Muscle of leg (tissue), 16 donors: ENCODE data around the gene GIMAP8. TPM values are rescaled to one million over a fixed set of nuclear protein-coding genes. Genes with fewer than 3 reads are reported as not detected.
A peak's percentile ranks its signal among the peaks of the same experiment; 100 is the strongest.

Experiments
- DNase-seq: peaks from one replicate; pipeline ENCODE4 v3.0.0; 2013
- H3K27ac ChIP-seq: one replicate; pipeline ENCODE4 v1.5.1; 2013; ENCODE audit warnings: mild to moderate bottlenecking, low read length, control low read depth
- H3K27me3 ChIP-seq: one replicate; pipeline ENCODE4 v1.6.1; 2013; ENCODE audit warnings: low read length; ENCODE audit not compliant: control insufficient read depth, insufficient read depth
- H3K36me3 ChIP-seq: one replicate; pipeline ENCODE4 v1.6.1; 2013; ENCODE audit warnings: low read length; ENCODE audit not compliant: control insufficient read depth, insufficient read depth
- H3K4me1 ChIP-seq: one replicate; pipeline ENCODE4 v1.6.1; 2013; ENCODE audit warnings: low read length; ENCODE audit not compliant: control insufficient read depth, insufficient read depth
- H3K4me3 ChIP-seq: one replicate; pipeline ENCODE4 v1.5.1; 2013; ENCODE audit warnings: low read length, control low read depth
- H3K9me3 ChIP-seq: replicated peaks from 2 replicates; pipeline ENCODE4 v1.6.1; 2013; ENCODE audit warnings: low read depth, low read length; ENCODE audit not compliant: control insufficient read depth
- WGBS: methylation state at CpG from one replicate; pipeline ENCODE4 v1.1.5; 2013; ENCODE audit warnings: missing lambda C conversion rate; ENCODE audit not compliant: insufficient coverage; 5-methylcytosine and 5-hydroxymethylcytosine counted together
- long read RNA-seq, 11 donors: transcript quantifications; one replicate each; lab custom pipeline, GENCODE V29; 2026
- polyA plus RNA-seq, 8 donors: library from polyadenylated mRNA; unstranded; fragments of 120-200 nt; gene quantifications; one replicate each; pipeline versions ENCODE4 v1.2.1 to v1.2.3, GENCODE V29; 2013; ENCODE audit warnings: inconsistent platforms in 1 of 8, low replicate concordance in 1 of 8; ENCODE audit not compliant: insufficient read length in 8 of 8, insufficient read depth in 1 of 8
- total RNA-seq: library from RNA; stranded (reverse); fragments of 120-200 nt; gene quantifications from one replicate; pipeline ENCODE4 v1.2.4, GENCODE V29; 2013

GIMAP8 gene
- total RNA-seq (4.9 TPM), polyA plus RNA-seq (1 to 10 TPM; 6.4 to 7.9 (median 7.1) TPM)
- long read RNA-seq, donor 1, result 0 reads
- long read RNA-seq, donor 2, result 0 reads
- long read RNA-seq, donor 3, full-length matches to known transcripts, result 2 of 7 reads
- long read RNA-seq, donor 3, partial matches to known transcripts, result 5 of 7 reads
- long read RNA-seq, donor 3, other reads (novel, unspliced or antisense), result 0 of 7 reads
- long read RNA-seq, donor 4, full-length matches to known transcripts, result 2 of 2 reads
- long read RNA-seq, donor 4, partial matches to known transcripts, result 0 of 2 reads
- long read RNA-seq, donor 4, other reads (novel, unspliced or antisense), result 0 of 2 reads
- long read RNA-seq, donor 5, full-length matches to known transcripts, result 3 of 3 reads
- long read RNA-seq, donor 5, partial matches to known transcripts, result 0 of 3 reads
- long read RNA-seq, donor 5, other reads (novel, unspliced or antisense), result 0 of 3 reads
- long read RNA-seq, donor 6, full-length matches to known transcripts, result 4 of 4 reads
- long read RNA-seq, donor 6, partial matches to known transcripts, result 0 of 4 reads
- long read RNA-seq, donor 6, other reads (novel, unspliced or antisense), result 0 of 4 reads
- long read RNA-seq, donor 7, result 0 reads
- long read RNA-seq, donor 8, result 0 reads
- long read RNA-seq, donor 9, full-length matches to known transcripts, result 1 of 1 reads
- long read RNA-seq, donor 9, partial matches to known transcripts, result 0 of 1 reads
- long read RNA-seq, donor 9, other reads (novel, unspliced or antisense), result 0 of 1 reads
- long read RNA-seq, donor 10, full-length matches to known transcripts, result 3 of 3 reads
- long read RNA-seq, donor 10, partial matches to known transcripts, result 0 of 3 reads
- long read RNA-seq, donor 10, other reads (novel, unspliced or antisense), result 0 of 3 reads
- long read RNA-seq, donor 11, full-length matches to known transcripts, result 1 of 1 reads
- long read RNA-seq, donor 11, partial matches to known transcripts, result 0 of 1 reads
- long read RNA-seq, donor 11, other reads (novel, unspliced or antisense), result 0 of 1 reads

- H3K4me3 ChIP-seq, result peak within 1 kb of the TSS; percentile 47
- 44% methylated on average over 19 of the region's 22 CpGs for WGBS
- H3K36me3 ChIP-seq, result no peaks in the 10 kb centered on the region
- peaks cover 9% of the 10 kb centered on the region for H3K4me1 ChIP-seq
- H3K27me3 ChIP-seq, result peaks cover 13% of the 10 kb centered on the region
- no peaks in the 10 kb centered on the region for H3K9me3 ChIP-seq
- peak within 1 kb of the TSS; percentile 81 for H3K27ac ChIP-seq
- peak; percentile 72 for DNase-seq
Observed at GRCh38 chr7:150450491-150451001, at the start of gene GIMAP8. GIMAP8 (plus strand) TSS chr7:150450630; CDS start chr7:150466699, 16,069 bp downstream.

GRCh38 chr7:150400788-150401423 lies 49.5 kb upstream of the GIMAP8 start:
- H3K9me3 ChIP-seq, result no peaks in the 10 kb centered on the region
- no peak for DNase-seq
- no peaks in the 10 kb centered on the region for H3K27me3 ChIP-seq
- no peak overlapping the region for H3K27ac ChIP-seq
- 81% methylated on average over 14 of the region's 15 CpGs for WGBS
- H3K4me3 ChIP-seq, result no peak overlapping the region
- peaks cover 23% of the 10 kb centered on the region for H3K4me1 ChIP-seq
- H3K36me3 ChIP-seq, result peaks cover 29% of the 10 kb centered on the region

GRCh38 chr7:150401424-150401790 lies 49.0 kb upstream of the GIMAP8 start:
- H3K4me1 ChIP-seq, result peaks cover 28% of the 10 kb centered on the region
- no peak for DNase-seq
- H3K9me3 ChIP-seq, result no peaks in the 10 kb centered on the region
- H3K27me3 ChIP-seq, result no peaks in the 10 kb centered on the region
- no peak overlapping the region for H3K27ac ChIP-seq
- no peak overlapping the region for H3K4me3 ChIP-seq
- no CpG with 5 or more reads among the region's 1 CpG for WGBS
- peaks cover 27% of the 10 kb centered on the region for H3K36me3 ChIP-seq

GRCh38 chr7:150401861-150402631 lies 48.4 kb upstream of the GIMAP8 start:
- no peak overlapping the region for H3K4me3 ChIP-seq
- no peak for DNase-seq
- peaks cover 31% of the 10 kb centered on the region for H3K4me1 ChIP-seq
- H3K9me3 ChIP-seq, result no peaks in the 10 kb centered on the region
- no peak overlapping the region for H3K27ac ChIP-seq
- WGBS, result 68% methylated on average over 3 of the region's 7 CpGs
- H3K27me3 ChIP-seq, result no peaks in the 10 kb centered on the region
- peaks cover 22% of the 10 kb centered on the region for H3K36me3 ChIP-seq

GRCh38 chr7:150402671-150403321 lies 47.6 kb upstream of the GIMAP8 start:
- no peak for DNase-seq

GRCh38 chr7:150403376-150404171 lies 46.9 kb upstream of the GIMAP8 start:
- DNase-seq, result no peak
- 79% methylated on average over 7 of the region's 13 CpGs for WGBS
- Histone ChIP-seq H3K9me3 (no peaks in the 10 kb centered on the region), H3K27ac (peak overlapping the region; percentile 93), H3K4me1 (peaks cover 31% of the 10 kb centered on the region), H3K36me3 (peaks cover 14% of the 10 kb centered on the region), H3K27me3 (no peaks in the 10 kb centered on the region), H3K4me3 (no peak overlapping the region)

More at GRCh38 chr7:150402671-150403321, 47.6 kb upstream of the GIMAP8 start:
- peaks cover 31% of the 10 kb centered on the region for H3K4me1 ChIP-seq
- 77% methylated on average over 13 of the region's 13 CpGs for WGBS
- no peak overlapping the region for H3K27ac ChIP-seq
- H3K36me3 ChIP-seq, result peaks cover 20% of the 10 kb centered on the region
- no peaks in the 10 kb centered on the region for H3K27me3 ChIP-seq
- no peak overlapping the region for H3K4me3 ChIP-seq
- no peaks in the 10 kb centered on the region for H3K9me3 ChIP-seq

GRCh38 chr7:150404172-150404804 lies 46.1 kb upstream of the GIMAP8 start:
- peak; percentile 32 for DNase-seq
- H3K27me3 ChIP-seq, result no peaks in the 10 kb centered on the region
- WGBS, result 14% methylated on average over 11 of the region's 16 CpGs
- H3K4me1 ChIP-seq, result peaks cover 31% of the 10 kb centered on the region
- H3K4me3 ChIP-seq, result peak overlapping the region; percentile 70
- peak overlapping the region; percentile 93 for H3K27ac ChIP-seq
- no peaks in the 10 kb centered on the region for H3K9me3 ChIP-seq
- peaks cover 11% of the 10 kb centered on the region for H3K36me3 ChIP-seq
